Omental fat pad (tissue), 4 donors: ENCODE data around the gene TSPAN5. TPM values are rescaled to one million over a fixed set of nuclear protein-coding genes. Genes with fewer than 3 reads are reported as not detected.

Source experiments
- ATAC-seq: fragments of 150-250 bp; one replicate; pipeline ENCODE4 v1.9.1; 2016; ENCODE audit warnings: mild to moderate bottlenecking, moderate library complexity; ENCODE audit not compliant: low FRiP score
- DNase-seq: peaks from one replicate; pipeline ENCODE4 v3.0.0-alpha.2; 2019; ENCODE audit warnings: low spot score
- CTCF ChIP-seq, 3 donors: fragments of 450-650 bp; IDR thresholded peaks; one replicate each; pipeline ENCODE4 v1.5.1; 2016 to 2017; ENCODE audit warnings: antibody characterized with exemption in 3 of 3, mild to moderate bottlenecking in 3 of 3, moderate library complexity in 2 of 3
- total RNA-seq, 4 donors: library from RNA; depleted of rRNA; stranded (reverse); fragments of >200 nt; gene quantifications; one replicate each; pipeline ENCODE4 v1.1.0, GENCODE V29; 2016

The TSPAN5 gene
- total RNA-seq, 4 donors from 2014 or later, result 5.1 to 17.7 (median 6.9) TPM

- ATAC-seq (peak; percentile 50), DNase-seq (no peak)
- TF ChIP-seq CTCF (IDR thresholded peaks at IDR 0.05), result no peak
Observed at GRCh38 chr4:98627531-98628257, 30.7 kb downstream of the TSPAN5 start.

DNA sequence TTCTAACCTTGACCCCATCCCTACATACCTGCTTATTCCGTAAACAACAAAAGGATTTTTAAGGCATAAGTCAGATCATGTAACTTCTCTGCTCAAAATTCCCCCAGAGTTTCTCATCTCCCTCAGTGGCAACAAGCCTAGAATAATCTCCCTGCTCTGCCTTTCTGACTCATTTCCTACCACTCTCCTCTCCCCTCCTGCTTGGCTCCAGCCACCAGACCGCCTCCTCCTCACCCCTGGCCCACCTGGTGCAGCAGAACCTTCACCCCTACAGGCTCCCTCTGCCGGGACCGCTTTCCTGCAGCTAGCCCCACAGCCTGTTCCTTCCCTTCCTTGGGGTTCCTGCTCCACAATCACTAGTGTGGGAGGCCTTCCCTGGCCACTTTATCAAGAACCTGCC is 32.1 kb downstream of the TSPAN5 start:
- DNase-seq (no peak), ATAC-seq (peak; percentile 90)
- no peak for TF ChIP-seq CTCF (IDR thresholded peaks at IDR 0.05)

GRCh38 chr4:98625920-98626319 is 32.5 kb downstream of the TSPAN5 start:
- TF ChIP-seq CTCF (IDR thresholded peaks at IDR 0.05), result no peak
- DNase-seq, result no peak
- peak; percentile 42 for ATAC-seq

DNA sequence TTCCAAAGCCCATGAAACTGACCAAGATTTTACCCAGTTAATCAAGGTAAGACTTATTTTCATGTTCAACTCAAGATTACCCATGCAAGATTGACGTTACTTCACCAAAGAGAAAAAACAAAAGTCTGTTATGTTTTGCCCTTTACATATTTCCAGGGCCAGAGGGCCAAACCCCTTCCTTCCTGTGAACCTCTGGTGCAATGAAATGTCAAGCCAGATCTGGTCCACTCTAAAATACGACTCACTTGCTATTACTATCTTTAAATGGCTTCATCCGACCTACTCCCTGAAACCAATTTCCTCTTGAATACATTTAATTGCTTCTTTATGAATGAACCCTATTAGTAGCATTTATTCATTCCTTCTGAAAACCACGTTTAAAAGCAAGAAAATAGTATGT is 33.0 kb downstream of the TSPAN5 start:
- DNase-seq (no peak), ATAC-seq (no peak)
- no peak for TF ChIP-seq CTCF (IDR thresholded peaks at IDR 0.05)

- ATAC-seq, result no peak
- no peak for DNase-seq
- TF ChIP-seq CTCF (IDR thresholded peaks at IDR 0.05), result no peak
Observed at GRCh38 chr4:98624642-98625041, 33.8 kb downstream of the TSPAN5 start.

GRCh38 chr4:98624144-98624543 is 34.3 kb downstream of the TSPAN5 start:
- no peak for TF ChIP-seq CTCF (IDR thresholded peaks at IDR 0.05)
- DNase-seq (no peak), ATAC-seq (no peak)

DNA sequence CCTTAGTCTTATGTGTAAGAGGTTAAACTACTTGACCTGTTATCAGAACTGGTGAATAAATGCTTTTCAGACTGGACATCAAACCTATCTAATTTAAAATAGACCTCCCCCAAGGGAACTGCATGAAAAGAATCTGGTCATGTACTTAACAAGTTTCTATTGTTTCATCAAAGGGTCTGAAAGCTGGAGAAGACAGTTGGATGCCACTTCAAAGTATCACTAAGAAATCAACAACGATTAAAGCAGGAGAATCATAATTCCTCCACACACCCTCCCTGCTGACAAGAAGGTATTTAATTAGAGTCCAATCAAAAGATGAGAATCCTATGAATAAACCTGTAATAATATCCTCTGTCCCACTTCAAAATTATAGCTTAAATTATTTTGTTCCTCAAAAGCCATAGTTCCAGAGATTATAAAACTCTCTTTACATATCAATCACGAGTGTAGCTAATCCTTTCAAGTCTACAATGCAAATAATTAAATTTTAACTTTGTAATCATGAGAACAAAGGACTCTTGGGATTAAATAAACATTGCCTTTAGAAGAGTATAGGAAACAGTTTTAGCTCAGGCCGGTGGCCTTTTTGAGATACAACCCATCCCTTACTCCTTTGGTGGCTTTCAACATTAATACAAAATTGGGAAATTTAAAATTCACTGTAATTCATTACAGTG is 35.1 kb downstream of the TSPAN5 start:
- no peak for TF ChIP-seq CTCF (IDR thresholded peaks at IDR 0.05)
- no peak for ATAC-seq
- DNase-seq, result no peak
